ENCODE data around the gene WDR18. TPM values are rescaled to one million over a fixed set of nuclear protein-coding genes. Genes with fewer than 3 reads are reported as not detected.

WDR18 gene
- total RNA-seq, 1 donor from 2014 or later, result 66.8 TPM

- H3K4me3 ChIP-seq, result no peak overlapping the region
- H3K4me1 ChIP-seq, result peaks cover 15% of the 10 kb centered on the region
- no peak overlapping the region for H3K27ac ChIP-seq
- no peaks in the 10 kb centered on the region for H3K27me3 ChIP-seq
- H3K36me3 ChIP-seq, result peaks cover 0 to 36% of the 10 kb centered on the region in 2 donors
- no peaks in the 10 kb centered on the region for H3K9me3 ChIP-seq
- DNase-seq (ENCODE audit: extremely low spot score in 2 of 2), result no peak
- TF ChIP-seq POLR2A (IDR thresholded peaks at IDR 0.05) (no peak), CTCF (IDR thresholded peaks at IDR 0.05) (no peak), POLR2AphosphoS5 (IDR thresholded peaks at IDR 0.05; ENCODE audit: insufficient read depth in 1 of 2, low read depth in 1 of 2) (no peak)
- intact Hi-C loops (cut with DNase I), result loop anchor here (5.0 kb wide), 1 partner anchor 221 kb away; no protein-coding TSS in a partner anchor
These were observed 4.4 kb downstream of the WDR18 start for GRCh38 chr19:988510-988909.

DNA sequence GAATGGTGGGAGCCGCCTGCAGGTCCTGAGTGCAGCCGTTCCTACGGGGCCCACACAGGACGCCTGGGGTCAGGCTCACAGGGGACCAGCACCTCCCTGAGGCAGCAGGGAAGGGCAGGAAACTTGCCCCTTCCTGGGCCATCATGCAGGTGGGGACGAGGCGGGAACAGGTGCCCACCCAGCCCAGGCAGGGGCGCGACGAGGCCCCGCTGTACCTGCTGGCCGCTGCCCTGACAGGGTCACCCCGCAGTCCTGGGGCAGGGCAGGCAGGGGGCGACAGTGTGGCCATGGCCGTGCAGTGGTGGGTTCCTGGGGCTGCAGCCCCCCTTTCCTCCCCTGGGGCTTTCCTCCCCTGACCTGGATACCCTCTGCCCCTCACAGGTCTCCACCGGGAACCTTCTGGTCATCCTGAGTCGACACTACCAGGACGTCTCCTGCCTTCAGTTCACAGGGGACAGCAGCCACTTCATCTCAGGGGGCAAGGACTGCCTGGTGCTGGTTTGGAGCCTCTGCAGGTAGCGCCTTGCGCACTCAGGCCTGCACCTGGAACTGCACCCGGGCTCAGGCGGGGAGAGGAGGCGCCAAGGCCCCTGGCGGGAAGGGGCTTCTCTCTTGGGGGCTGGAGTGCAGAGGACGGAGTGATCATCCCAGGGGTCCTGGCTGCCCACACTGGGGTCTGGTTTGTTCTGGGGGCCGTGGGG, 5.4 kb downstream of the WDR18 start:
- H3K27ac ChIP-seq, result no peak overlapping the region
- intact Hi-C loops (cut with DNase I), result loop anchor here (5.0 kb wide), 1 partner anchor 222 kb away; no protein-coding TSS in a partner anchor
- H3K4me1 ChIP-seq, result peaks cover 10% of the 10 kb centered on the region
- no peak overlapping the region for H3K4me3 ChIP-seq
- H3K9me3 ChIP-seq, result no peaks in the 10 kb centered on the region
- no peak for DNase-seq (ENCODE audit: extremely low spot score in 2 of 2)
- TF ChIP-seq POLR2AphosphoS5 (IDR thresholded peaks at IDR 0.05; ENCODE audit: insufficient read depth in 1 of 2, low read depth in 1 of 2) (no peak), CTCF (IDR thresholded peaks at IDR 0.05) (no peak), POLR2A (IDR thresholded peaks at IDR 0.05) (no peak)
- no peaks in the 10 kb centered on the region for H3K27me3 ChIP-seq
- H3K36me3 ChIP-seq, result peaks cover 0 to 40% of the 10 kb centered on the region in 2 donors

DNA sequence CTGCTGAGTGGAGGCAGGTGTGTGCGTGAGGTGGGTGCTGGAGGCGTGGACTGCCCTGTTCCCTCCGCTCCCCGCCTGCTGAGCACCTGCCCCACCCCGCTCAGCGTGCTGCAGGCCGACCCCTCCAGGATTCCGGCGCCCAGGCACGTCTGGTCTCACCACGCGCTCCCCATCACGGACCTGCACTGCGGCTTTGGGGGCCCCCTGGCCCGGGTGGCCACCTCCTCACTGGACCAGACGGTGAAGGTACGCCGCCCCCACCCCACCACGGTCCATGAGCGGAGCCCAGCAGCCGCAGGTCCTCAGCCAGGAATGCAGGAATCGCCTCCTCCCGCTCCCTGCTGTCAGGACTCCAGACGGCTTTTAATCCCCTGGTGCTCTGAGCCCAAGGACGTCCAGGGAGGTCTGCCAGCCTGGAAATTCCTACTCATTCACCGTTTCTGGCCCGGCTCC, 6.0 kb downstream of the WDR18 start:
- Histone ChIP-seq H3K9me3 (no peaks in the 10 kb centered on the region), H3K27me3 (no peaks in the 10 kb centered on the region), H3K4me3 (no peak overlapping the region), H3K27ac (no peak overlapping the region), H3K4me1 (peaks cover 4% of the 10 kb centered on the region), H3K36me3 (peaks cover 0 to 41% of the 10 kb centered on the region in 2 donors)
- intact Hi-C loops (cut with DNase I), result no loop called here
- no peak for TF ChIP-seq POLR2A (IDR thresholded peaks at IDR 0.05)
- TF ChIP-seq CTCF (IDR thresholded peaks at IDR 0.05), result no peak
- no peak for TF ChIP-seq POLR2AphosphoS5 (IDR thresholded peaks at IDR 0.05; ENCODE audit: insufficient read depth in 1 of 2, low read depth in 1 of 2)
- no peak for DNase-seq (ENCODE audit: extremely low spot score in 2 of 2)

GRCh38 chr19:990746-991145, 6.6 kb downstream of the WDR18 start:
- intact Hi-C loops (cut with DNase I), result no loop called here
- DNase-seq (ENCODE audit: extremely low spot score in 2 of 2), result no peak
- TF ChIP-seq POLR2A (IDR thresholded peaks at IDR 0.05) (no peak), CTCF (IDR thresholded peaks at IDR 0.05) (no peak), POLR2AphosphoS5 (IDR thresholded peaks at IDR 0.05; ENCODE audit: insufficient read depth in 1 of 2, low read depth in 1 of 2) (no peak)
- H3K27me3 ChIP-seq, result no peaks in the 10 kb centered on the region
- H3K9me3 ChIP-seq, result no peaks in the 10 kb centered on the region
- H3K4me1 ChIP-seq, result peaks cover under 1% of the 10 kb centered on the region
- H3K36me3 ChIP-seq, result peaks cover 0 to 41% of the 10 kb centered on the region in 2 donors
- no peak overlapping the region for H3K27ac ChIP-seq
- H3K4me3 ChIP-seq, result no peak overlapping the region

Data from vagina (tissue), 2 donors.